H1 (cell line): ENCODE results near the gene KIF26A. TPM values are rescaled to one million over a fixed set of nuclear protein-coding genes. Genes with fewer than 3 reads are reported as not detected.

Experiments
- CTCF ChIA-PET: fragments of 300-600 bp; sonication (Branson Sonifier 250); formaldehyde crosslinking; loops from one replicate; lab custom pipeline; 2021; ENCODE audit not compliant: partially characterized antibody; lab: Charles Lee
- POLR2A ChIA-PET: fragments of 300-600 bp; sonication (Branson Sonifier 250); formaldehyde crosslinking; loops from one replicate; lab custom pipeline; 2021; ENCODE audit warnings: inconsistent platforms; ENCODE audit not compliant: partially characterized antibody; lab: Charles Lee
- DNase-seq, 2 experiments: peaks; one replicate each; pipeline versions ENCODE4 v3.0.0 to v3.0.0-alpha.2; 2010 to 2022; ENCODE audit warnings: low spot score in 2 of 2, low read depth in 1 of 2, mixed read lengths in 1 of 2
- FAIRE-seq: peaks from 2 replicates; lab custom pipeline; 2011; peaks lifted over from hg19 to GRCh38; lab: Jason Lieb, UNC
- H2AFZ ChIP-seq: 2 replicates; pipeline ENCODE4 v1.8.1; 2012; ENCODE audit warnings: low read length, inconsistent platforms
- H2AK5ac ChIP-seq: 2 replicates; pipeline ENCODE4 v1.6.1; 2013; ENCODE audit warnings: low read depth, low read length
- H2BK120ac ChIP-seq: replicated peaks from 2 replicates; pipeline ENCODE3; 2013; ENCODE audit warnings: low read depth, low read length, inconsistent platforms
- H2BK12ac ChIP-seq: 2 replicates; pipeline ENCODE4 v1.6.1; 2013; ENCODE audit warnings: low read depth, low read length
- H2BK15ac ChIP-seq: 2 replicates; pipeline ENCODE4 v1.6.1; 2013; ENCODE audit warnings: low read length
- H2BK20ac ChIP-seq: 2 replicates; pipeline ENCODE4 v1.6.1; 2013; ENCODE audit warnings: low read length
- H2BK5ac ChIP-seq: 2 replicates; pipeline ENCODE4 v1.6.1; 2013; ENCODE audit warnings: low read depth, low read length
- H3K14ac ChIP-seq: 2 replicates; pipeline ENCODE4 v1.6.1; 2013; ENCODE audit warnings: inconsistent platforms; ENCODE audit not compliant: insufficient read length
- H3K18ac ChIP-seq: 2 replicates; pipeline ENCODE4 v1.6.1; 2013; ENCODE audit warnings: low read length; ENCODE audit errors: extremely low read depth
- H3K23ac ChIP-seq: 2 replicates; pipeline ENCODE4 v1.6.1; 2013; ENCODE audit warnings: inconsistent platforms; ENCODE audit not compliant: insufficient read length
- H3K23me2 ChIP-seq: 2 replicates; pipeline ENCODE4 v1.6.1; 2013; ENCODE audit warnings: low read depth, low read length
- H3K27ac ChIP-seq: 2 replicates; pipeline ENCODE4 v1.6.1; 2011; ENCODE audit warnings: low read depth, low read length, inconsistent platforms
- H3K27me3 ChIP-seq, 4 experiments: replicated peaks in 1 of 4; 1 replicate in 1 of 4; 2 replicates in 3 of 4; pipeline versions ENCODE4 v1.6.1 to v1.8.1; 2011 to 2013; ENCODE audit warnings: low read length in 3 of 4, mild to moderate bottlenecking in 3 of 4, inconsistent platforms in 2 of 4, mixed read lengths in 2 of 4, moderate library complexity in 1 of 4; ENCODE audit not compliant: control insufficient read depth in 3 of 4, insufficient read depth in 3 of 4; ENCODE audit errors: extremely low read depth in 1 of 4
- H3K36me3 ChIP-seq, 4 experiments: 2 replicates each; pipeline versions ENCODE4 v1.6.1 to v1.8.1; 2011 to 2013; ENCODE audit warnings: mild to moderate bottlenecking in 4 of 4, low read length in 3 of 4, moderate library complexity in 2 of 4, control low read depth in 1 of 4, inconsistent platforms in 1 of 4; ENCODE audit not compliant: insufficient read depth in 4 of 4, control insufficient read depth in 2 of 4
- H3K4ac ChIP-seq: replicated peaks from 2 replicates; pipeline ENCODE3; 2013; ENCODE audit warnings: low read length, low read depth, mixed read lengths, inconsistent platforms; ENCODE audit not compliant: insufficient read length
- H3K4me1 ChIP-seq, 4 experiments: replicated peaks in 1 of 4; 1 replicate in 1 of 4; 2 replicates in 3 of 4; pipeline versions ENCODE4 v1.6.1 to v1.8.1; 2011 to 2013; ENCODE audit warnings: low read length in 3 of 4, inconsistent platforms in 2 of 4, mixed read lengths in 1 of 4; ENCODE audit not compliant: insufficient read depth in 4 of 4, control insufficient read depth in 3 of 4
- H3K4me2 ChIP-seq, 2 experiments: 2 replicates each; pipeline versions ENCODE4 v1.6.1 to v1.8.1; 2011 to 2013; ENCODE audit warnings: low read depth in 2 of 2, low read length in 2 of 2, control low read depth in 1 of 2, inconsistent platforms in 1 of 2, mild to moderate bottlenecking in 1 of 2; ENCODE audit not compliant: insufficient read depth in 1 of 2
- H3K4me3 ChIP-seq, 4 experiments: fragments of 200-600, 300-600 bp in 1 of 4; sonication (generic), shearing (Covaris generic), sonication (Bioruptor Twin) in 1 of 4; 2 replicates each; pipeline versions ENCODE4 v1.5.1 to v1.8.1; 2011 to 2016; ENCODE audit warnings: low read length in 4 of 4, low read depth in 3 of 4, control low read depth in 2 of 4, inconsistent platforms in 2 of 4, mild to moderate bottlenecking in 2 of 4, mixed read lengths in 1 of 4, moderate library complexity in 1 of 4; ENCODE audit not compliant: insufficient read depth in 2 of 4; ENCODE audit errors: extremely low read depth in 1 of 4
- H3K56ac ChIP-seq: replicated peaks from 2 replicates; pipeline ENCODE3; 2013; ENCODE audit warnings: low read depth, mild to moderate bottlenecking, mixed read lengths, low read length, inconsistent platforms; ENCODE audit not compliant: insufficient read length
- H3K79me1 ChIP-seq: 2 replicates; pipeline ENCODE4 v1.6.1; 2013; ENCODE audit warnings: low read depth, low read length, control low read depth
- H3K79me2 ChIP-seq, 2 experiments: 2 replicates each; pipeline versions ENCODE4 v1.6.1 to v1.8.1; 2012 to 2013; ENCODE audit warnings: low read length in 2 of 2, mild to moderate bottlenecking in 2 of 2, inconsistent platforms in 1 of 2; ENCODE audit not compliant: insufficient read depth in 2 of 2, control insufficient read depth in 1 of 2
- H3K9ac ChIP-seq, 4 experiments: replicated peaks in 1 of 4; 1 replicate in 1 of 4; 2 replicates in 3 of 4; pipeline versions ENCODE4 v1.6.1 to v1.8.1; 2011 to 2013; ENCODE audit warnings: low read depth in 3 of 4, low read length in 3 of 4, control low read depth in 2 of 4, mild to moderate bottlenecking in 2 of 4, moderate library complexity in 2 of 4, inconsistent platforms in 1 of 4; ENCODE audit errors: extremely low read depth in 1 of 4
- H3K9me3 ChIP-seq, 2 experiments: 2 replicates each; pipeline versions ENCODE4 v1.6.1 to v1.8.1; 2012 to 2013; ENCODE audit warnings: mild to moderate bottlenecking in 2 of 2, moderate library complexity in 2 of 2, control low read depth in 1 of 2, inconsistent platforms in 1 of 2, low read depth in 1 of 2, low read length in 1 of 2, mixed read lengths in 1 of 2; ENCODE audit not compliant: insufficient read depth in 2 of 2
- H4K20me1 ChIP-seq, 2 experiments: replicated peaks in 1 of 2; 2 replicates each; pipeline versions ENCODE3 to v1.8.1; 2011 to 2013; ENCODE audit warnings: inconsistent platforms in 2 of 2, low read length in 2 of 2, mild to moderate bottlenecking in 1 of 2; ENCODE audit not compliant: insufficient read depth in 2 of 2, control insufficient read depth in 1 of 2
- H4K5ac ChIP-seq: 2 replicates; pipeline ENCODE4 v1.6.1; 2013; ENCODE audit warnings: low read length, low read depth, mixed read lengths, inconsistent platforms; ENCODE audit not compliant: insufficient read length
- H4K8ac ChIP-seq: 2 replicates; pipeline ENCODE4 v1.8.0; 2013; ENCODE audit warnings: mild to moderate bottlenecking, moderate library complexity, low read length, inconsistent platforms; ENCODE audit not compliant: insufficient read depth; ENCODE audit errors: extremely low read depth
- H4K91ac ChIP-seq: replicated peaks from 2 replicates; pipeline ENCODE3; 2013; ENCODE audit warnings: low read length, mixed read lengths, inconsistent platforms; ENCODE audit not compliant: insufficient read length
- CBX5 ChIP-seq: fragments of 300-800, 300-1000 bp; sonication (generic); IDR thresholded peaks from 2 replicates; pipeline ENCODE4 v1.7.1; 2016; ENCODE audit warnings: antibody characterized with exemption, low read length, low read depth
- CHD2 ChIP-seq: IDR thresholded peaks from 2 replicates; pipeline ENCODE4 v1.6.1; 2012; ENCODE audit warnings: low read length, improper control_type of control experiment
- JUND ChIP-seq: IDR thresholded peaks from 2 replicates; pipeline ENCODE4 v1.6.1; 2011; ENCODE audit warnings: mild to moderate bottlenecking, improper control_type of control experiment, low read length
- SIX5 ChIP-seq: IDR thresholded peaks from 2 replicates; pipeline ENCODE4 v1.6.1; 2011; ENCODE audit warnings: mild to moderate bottlenecking, low read depth, low read length
- SP2 ChIP-seq: IDR thresholded peaks from 2 replicates; pipeline ENCODE4 v1.6.1; 2012; ENCODE audit warnings: mild to moderate bottlenecking, low read length, inconsistent platforms
- SP4 ChIP-seq: IDR thresholded peaks from 2 replicates; pipeline ENCODE4 v1.6.1; 2012; ENCODE audit warnings: low read length, inconsistent platforms
- SUZ12 ChIP-seq: fragments of 200-600 bp; sonication (generic); IDR thresholded peaks from 2 replicates; pipeline ENCODE4 v1.6.1; 2012; ENCODE audit warnings: mild to moderate bottlenecking, inconsistent platforms, low read length, moderate library complexity, mixed read lengths
- TAF1 ChIP-seq: IDR thresholded peaks from 2 replicates; pipeline ENCODE4 v1.6.1; 2011; ENCODE audit warnings: mild to moderate bottlenecking, low read depth, low read length
- USF2 ChIP-seq: IDR thresholded peaks from 2 replicates; pipeline ENCODE4 v1.6.1; 2011; ENCODE audit warnings: low read length, improper control_type of control experiment
- WGBS, 2 experiments: shearing (Covaris generic) in 1 of 2; methylation state at CpG; one replicate each; pipeline versions ENCODE4 v1.1.6 to v1.1.7; 2013 to 2015; ENCODE audit warnings: low lambda C conversion rate in 2 of 2, mixed read lengths in 2 of 2, inconsistent platforms in 1 of 2, low coverage in 1 of 2, missing lambda C conversion rate in 1 of 2; ENCODE audit not compliant: insufficient replicate concordance in 2 of 2, insufficient coverage in 1 of 2, insufficient read length in 1 of 2; ENCODE audit errors: extremely low coverage in 1 of 2, missing lambda C conversion rate in 1 of 2; 5-methylcytosine and 5-hydroxymethylcytosine counted together
- polyA plus RNA-seq, 7 experiments: library from polyadenylated mRNA; depleted of rRNA in 3 of 7; stranded (reverse) in 5 of 7; unstranded in 2 of 7; fragments of >200 nt in 5 of 7; fragments of 200-250 nt in 2 of 7; gene quantifications; 1 replicate in 5 of 7; 2 replicates in 1 of 7; 4 replicates in 1 of 7; pipeline versions ENCODE4 v1.2.1 to v1.2.3, GENCODE V29; 2011 to 2013; ENCODE audit warnings: missing spikeins in 2 of 7, mixed read lengths in 2 of 7
- total RNA-seq: library from RNA; stranded (reverse); fragmentation: NEBNext Ultra II Directional; extraction: Animal tissue kit (Norgen Biotek cat#: 25700); gene quantifications from 2 replicates; pipeline ENCODE4 v1.2.1, GENCODE V29; 2021
- TF ChIP-seq, protein P1 (sequence below): IDR thresholded peaks from 2 replicates; pipeline ENCODE4 v1.6.1; 2011; ENCODE audit warnings: low read depth, mild to moderate bottlenecking, low read length; ENCODE audit not compliant: insufficient read depth

The KIF26A gene
- total and polyA plus RNA-seq, 2 of the 8 experiments (the other 6 are each of a cell fraction or from before 2014, with no cell fraction given), result 11.5 to 41.6 TPM

DNA sequence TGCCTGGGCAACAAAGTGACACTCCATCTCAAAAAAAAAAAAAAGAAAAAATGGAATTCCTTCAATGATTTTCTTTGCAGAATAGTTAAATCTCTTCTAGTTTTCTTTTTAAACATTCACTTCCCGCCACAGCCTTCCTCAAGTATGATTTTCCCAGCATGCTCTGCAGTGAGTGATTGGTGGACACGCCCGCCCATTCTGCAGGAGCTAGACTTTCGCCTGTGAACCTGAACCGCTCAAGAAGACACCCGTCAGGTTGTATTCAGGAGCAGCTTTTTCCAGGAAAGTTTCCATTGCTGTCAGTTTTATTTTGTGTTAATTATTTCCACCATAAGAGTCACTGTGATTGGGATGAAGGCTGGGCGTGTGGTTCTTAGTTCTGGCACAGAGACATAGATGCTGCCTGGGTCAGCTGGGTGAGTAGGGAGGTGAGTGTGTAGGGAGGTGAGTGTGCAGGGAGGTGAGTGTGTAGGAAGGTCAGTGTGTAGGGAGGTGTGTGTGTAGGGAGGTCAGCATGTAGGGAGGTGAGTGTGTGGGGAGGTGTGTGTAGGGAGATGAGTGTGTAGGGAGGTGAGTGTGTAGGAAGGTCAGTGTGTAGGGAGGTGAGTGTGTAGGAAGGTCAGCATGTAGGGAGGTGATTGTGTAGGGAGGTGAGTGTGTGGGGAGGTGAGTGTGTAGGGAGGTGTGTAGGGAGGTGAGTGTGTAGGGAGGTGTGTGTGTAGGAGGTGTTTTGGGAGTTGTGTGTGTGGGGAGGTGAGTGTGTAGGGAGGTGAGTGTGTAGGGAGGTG, 76.2 kb downstream of the KIF26A start:
- H3K79me2 ChIP-seq, result no peaks in the 10 kb centered on the region
- no peak overlapping the region for H3K14ac ChIP-seq
- no peak overlapping the region for H3K9ac ChIP-seq
- H2AK5ac ChIP-seq, result no peak overlapping the region
- ChIA-PET CTCF (interaction anchor here (0.7 to 0.9 kb wide), 2 partner anchors 9 to 353 kb away, joined by 4 read pairs; no protein-coding TSS in a partner anchor), POLR2A (no interaction called here)
- peaks cover 0 to 2% (median 0%) of the 10 kb centered on the region in 4 experiments; a peak in 2 of 7 replicates for H3K4me1 ChIP-seq
- H4K5ac ChIP-seq, result no peak overlapping the region
- FAIRE-seq, result no peak
- H2BK5ac ChIP-seq, result no peak overlapping the region
- no peak for TF ChIP-seq CBX5
- no peak for TF ChIP-seq SP2
- TF ChIP-seq SUZ12, result no peak
- TF ChIP-seq USF2, result no peak
- no peak for TF ChIP-seq JUND
- TF ChIP-seq, protein P1, sequence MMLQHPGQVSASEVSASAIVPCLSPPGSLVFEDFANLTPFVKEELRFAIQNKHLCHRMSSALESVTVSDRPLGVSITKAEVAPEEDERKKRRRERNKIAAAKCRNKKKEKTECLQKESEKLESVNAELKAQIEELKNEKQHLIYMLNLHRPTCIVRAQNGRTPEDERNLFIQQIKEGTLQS, result no peak
- no peak for TF ChIP-seq TAF1
- TF ChIP-seq SIX5, result no peak
- no peak for TF ChIP-seq CHD2
- TF ChIP-seq SP4, result no peak
- H3K18ac ChIP-seq, result no peak overlapping the region
- no peak overlapping the region for H3K56ac ChIP-seq
- peak overlapping the region; percentile 61; the same call in 1 of the 2 replicates for H2BK15ac ChIP-seq
- H2BK20ac ChIP-seq, result no peak overlapping the region
- no peak overlapping the region for H3K4me3 ChIP-seq
- no peaks in the 10 kb centered on the region for H3K27me3 ChIP-seq
- H3K36me3 ChIP-seq, result no peaks in the 10 kb centered on the region
- no peak for DNase-seq
- no peak overlapping the region for H2BK120ac ChIP-seq
- no peak overlapping the region for H3K23ac ChIP-seq
- H4K8ac ChIP-seq, result no peak overlapping the region
- no peak overlapping the region for H3K4ac ChIP-seq
- WGBS, 2 experiments, result 91% methylated on average over 7 of the region's 7 CpGs; no CpG with 5 or more reads in 1 of the 2 experiments
- no peak overlapping the region for H2AFZ ChIP-seq
- no peak overlapping the region for H3K27ac ChIP-seq
- no peaks in the 10 kb centered on the region for H3K79me1 ChIP-seq
- H3K9me3 ChIP-seq, result no peaks in the 10 kb centered on the region
- H4K20me1 ChIP-seq, result no peaks in the 10 kb centered on the region
- H2BK12ac ChIP-seq, result 0 out of 2 replicates have a peak overlapping the region, but pooled peaks have one; percentile 33
- no peak overlapping the region for H3K4me2 ChIP-seq
- peaks cover 8% of the 10 kb centered on the region; the same call in 1 of the 2 replicates for H3K23me2 ChIP-seq
- no peak overlapping the region for H4K91ac ChIP-seq
